NCI-H748 treated with DMSO at 0.1 percent for 48 hours (cell line): ENCODE measurements around the gene ANKRD13C.

Source experiments
- DNase-seq: peaks from one replicate; lab custom pipeline; 2025; lab: John Stamatoyannopoulos, UW

The ANKRD13C gene

GRCh38 chr1:70295749-70296148 is 58.8 kb downstream of the ANKRD13C start:
- DNase-seq = no peak

GRCh38 chr1:70293186-70293843 is 61.2 kb downstream of the ANKRD13C start:
- DNase-seq = no peak

GRCh38 chr1:70290218-70290617 is 64.3 kb downstream of the ANKRD13C start:
- no peak for DNase-seq

GRCh38 chr1:70288166-70288565 is 66.4 kb downstream of the ANKRD13C start:
- DNase-seq = no peak

GRCh38 chr1:70286453-70286852 is 68.1 kb downstream of the ANKRD13C start:
- no peak for DNase-seq

GRCh38 chr1:70284366-70284765 is 70.2 kb downstream of the ANKRD13C start:
- no peak for DNase-seq

GRCh38 chr1:70278710-70279109 is 75.8 kb downstream of the ANKRD13C start:
- DNase-seq = no peak

GRCh38 chr1:70277875-70278274 is 76.6 kb downstream of the ANKRD13C start:
- no peak for DNase-seq

GRCh38 chr1:70265946-70266345 is 88.6 kb downstream of the ANKRD13C start:
- DNase-seq = no peak

GRCh38 chr1:70264839-70265238 is 89.7 kb downstream of the ANKRD13C start:
- DNase-seq = no peak

- no peak for DNase-seq
Observed at GRCh38 chr1:70256664-70257063, 97.9 kb downstream of the ANKRD13C start.

GRCh38 chr1:70248729-70249128 is 105.8 kb downstream of the ANKRD13C start:
- DNase-seq = no peak

- DNase-seq = no peak
Observed at GRCh38 chr1:70247768-70248167, 106.8 kb downstream of the ANKRD13C start.

- no peak for DNase-seq
Observed at GRCh38 chr1:70247122-70247521, 107.4 kb downstream of the ANKRD13C start.

GRCh38 chr1:70239940-70240339 is 114.6 kb downstream of the ANKRD13C start:
- no peak for DNase-seq

GRCh38 chr1:70234733-70235132 is 119.8 kb downstream of the ANKRD13C start:
- no peak for DNase-seq

GRCh38 chr1:70231475-70231874 is 123.0 kb downstream of the ANKRD13C start:
- no peak for DNase-seq

- no peak for DNase-seq
Observed at GRCh38 chr1:70228670-70229069, 125.9 kb downstream of the ANKRD13C start.

- DNase-seq = no peak
Observed at GRCh38 chr1:70227439-70227838, 127.1 kb downstream of the ANKRD13C start.

GRCh38 chr1:70224954-70225353 is 129.6 kb downstream of the ANKRD13C start:
- no peak for DNase-seq

GRCh38 chr1:70222716-70223235 is 131.7 kb downstream of the ANKRD13C start:
- no peak for DNase-seq

- peak; percentile 93 for DNase-seq
Observed at GRCh38 chr1:70221238-70222121, 133.0 kb downstream of the ANKRD13C start, which contains the start of gene SRSF11. TSS of gene SRSF11 (plus strand) at chr1:70221380. CDS start at chr1:70221637, 257 bp downstream.
